Ovary (tissue), 9 donors: ENCODE measurements around the gene FIGNL2. TPM values are rescaled to one million over a fixed set of nuclear protein-coding genes. Genes with fewer than 3 reads are reported as not detected.

ENCODE experiments used
- DNase-seq, 5 donors: peaks; one replicate each; pipeline ENCODE4 v3.0.0-alpha.2; 2019 to 2020
- H3K27ac ChIP-seq, 2 donors: fragments of 200-600 bp; one replicate each; pipeline versions ENCODE4 v1.5.1 to v1.8.0; 2019 to 2022
- H3K27me3 ChIP-seq: fragments of 200-600 bp; one replicate; pipeline ENCODE4 v1.8.0; 2022
- H3K36me3 ChIP-seq: fragments of 200-600 bp; sonication (generic); one replicate; pipeline ENCODE4 v1.5.1; 2019
- H3K4me1 ChIP-seq: one replicate; pipeline ENCODE4 v1.8.1; 2013; ENCODE audit warnings: mild to moderate bottlenecking, moderate library complexity; ENCODE audit not compliant: insufficient read depth
- H3K4me3 ChIP-seq: fragments of 200-600 bp; sonication (generic); one replicate; pipeline ENCODE4 v1.5.1; 2017
- H3K9me3 ChIP-seq, 2 donors: fragments of 200-600 bp in 1 of 2; sonication (generic) in 1 of 2; one replicate each; pipeline versions ENCODE4 v1.5.1 to v1.8.1; 2013 to 2019; ENCODE audit warnings: mild to moderate bottlenecking in 1 of 2, moderate library complexity in 1 of 2
- CTCF ChIP-seq, 3 donors: fragments of 450-650 bp in 2 of 3; fragments of 200-600 bp in 1 of 3; IDR thresholded peaks; one replicate each; pipeline versions ENCODE4 v1.5.1 to v1.8.0; 2016 to 2022; ENCODE audit warnings: antibody characterized with exemption in 3 of 3, mild to moderate bottlenecking in 1 of 3
- EP300 ChIP-seq: sonication (generic); formaldehyde crosslinking; IDR thresholded peaks from one replicate; pipeline ENCODE4 v1.6.1; 2017; ENCODE audit warnings: antibody characterized with exemption
- POLR2A ChIP-seq: fragments of 450-650 bp; IDR thresholded peaks from one replicate; pipeline ENCODE4 v1.6.1; 2017; ENCODE audit warnings: antibody characterized with exemption, mild to moderate bottlenecking, moderate library complexity
- WGBS, 3 donors: extraction: QIAGEN DNeasy Blood & Tissue Kit in 1 of 3; methylation state at CpG; one replicate each; pipeline versions ENCODE4 v1.1.5 to v1.1.7; 2013 to 2017; 5-methylcytosine and 5-hydroxymethylcytosine counted together
- intact Hi-C, 4 donors: fragments of 100-400 bp; cut with DNase I; formaldehyde crosslinking; loops; one replicate each; pipeline versions ENCODE4 v1.11.0 to v1.15.1; 2022 to 2023
- polyA plus RNA-seq, 2 donors: library from polyadenylated mRNA; stranded (reverse); fragments of 200-250 nt in 1 of 2; fragments of 350-450 nt in 1 of 2; fragmentation: Illumina TruSeq in 1 of 2; extraction: RNeasy Lipid Tissue Mini Kit (QIAGEN cat#74804) in 1 of 2; gene quantifications; one replicate each; pipeline ENCODE4 v1.2.3, GENCODE V29; 2013 to 2014
- total RNA-seq, 7 donors: library from RNA; depleted of rRNA in 2 of 7; stranded (reverse); fragments of >200 nt in 2 of 7; fragmentation: NEBNext Ultra II Directional in 3 of 7; extraction: Animal tissue kit (Norgen Biotek cat#: 25700) in 3 of 7; gene quantifications; one replicate each; pipeline versions ENCODE4 v1.1.0 to v1.2.4, GENCODE V29; 2016 to 2023
- donor health status: DM: no; HTN: no; CAD: no; lungs with moderate emphysema.
- donor health status: DM: no; HTN: no; CAD: no.
- donor health status: Bipolar disorder and iron deficiency.
- donor health status: DM: yes; HTN: yes; CAD: no.
- donor health status: DM: no; HTN: no; CAD: no.
- donor health status: DM: yes; HTN: yes; CAD: no.

Gene FIGNL2
- total and polyA plus RNA-seq, 9 donors: 0.11 to 0.50 (median 0.22) TPM

- no peak for DNase-seq
- Histone ChIP-seq H3K4me1 (no peaks in the 10 kb centered on the region), H3K27me3 (no peaks in the 10 kb centered on the region), H3K36me3 (no peaks in the 10 kb centered on the region), H3K4me3 (no peak overlapping the region), H3K9me3 (no peaks in the 10 kb centered on the region), H3K27ac (no peak overlapping the region)
- intact Hi-C loops: no loop called here
- WGBS, 3 donors: 57 to 74% (median 64%) methylated on average over 3 of the region's 3 CpGs
- TF ChIP-seq POLR2A (no peak), EP300 (no peak), CTCF (IDR thresholded peaks at IDR 0.05) (no peak)
These were observed 30.6 kb upstream of the FIGNL2 start for GRCh38 chr12:51879102-51879501.

DNA sequence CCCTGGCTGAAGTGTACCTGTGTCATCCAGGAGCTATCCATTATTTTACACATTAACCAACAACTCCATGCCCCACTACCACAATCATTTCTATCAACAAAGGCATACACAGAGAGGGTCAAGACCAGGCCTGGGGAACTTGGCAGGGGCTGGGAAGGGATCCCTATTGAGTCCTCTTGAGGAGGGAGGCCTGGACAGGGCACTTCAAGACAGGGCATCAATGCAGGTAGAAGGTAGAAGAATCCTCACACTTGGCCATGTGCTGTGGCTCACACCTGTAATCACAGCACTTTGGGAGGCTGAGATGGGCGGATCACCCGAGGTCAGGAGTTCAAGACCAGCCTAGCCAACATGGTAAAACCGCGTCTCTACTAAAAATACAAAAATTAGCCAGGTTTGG lies 26.0 kb upstream of the FIGNL2 start:
- no peaks in the 10 kb centered on the region for H3K4me1 ChIP-seq
- intact Hi-C loops: no loop called here
- no peaks in the 10 kb centered on the region for H3K36me3 ChIP-seq
- WGBS, 3 donors: 80 to 94% (median 91%) methylated on average over 4 of the region's 4 CpGs
- TF ChIP-seq CTCF (IDR thresholded peaks at IDR 0.05) (no peak), POLR2A (no peak), EP300 (no peak)
- DNase-seq: no peak
- no peaks in the 10 kb centered on the region for H3K9me3 ChIP-seq
- no peak overlapping the region for H3K4me3 ChIP-seq
- no peak overlapping the region for H3K27ac ChIP-seq
- no peaks in the 10 kb centered on the region for H3K27me3 ChIP-seq

- Histone ChIP-seq H3K4me1 (peaks cover under 1% of the 10 kb centered on the region), H3K4me3 (no peak overlapping the region), H3K27me3 (no peaks in the 10 kb centered on the region), H3K9me3 (no peaks in the 10 kb centered on the region), H3K36me3 (no peaks in the 10 kb centered on the region), H3K27ac (no peak overlapping the region)
- intact Hi-C loops: no loop called here
- TF ChIP-seq POLR2A (no peak), EP300 (no peak), CTCF (IDR thresholded peaks at IDR 0.05) (no peak)
- 75 to 82% (median 77%) methylated on average over 8 of the region's 8 CpGs for WGBS, 3 donors
- DNase-seq: no peak
These were observed 25.5 kb upstream of the FIGNL2 start for GRCh38 chr12:51874000-51874399.

- no peaks in the 10 kb centered on the region for H3K27me3 ChIP-seq
- WGBS, 3 donors: 64 to 82% (median 76%) methylated on average over 8 of the region's 8 CpGs
- no peak for TF ChIP-seq POLR2A
- TF ChIP-seq EP300: no peak
- TF ChIP-seq CTCF (IDR thresholded peaks at IDR 0.05): no peak
- H3K4me1 ChIP-seq: peaks cover 3% of the 10 kb centered on the region
- H3K9me3 ChIP-seq: no peaks in the 10 kb centered on the region
- H3K4me3 ChIP-seq: no peak overlapping the region
- no peak for DNase-seq
- no peaks in the 10 kb centered on the region for H3K36me3 ChIP-seq
- no peak overlapping the region for H3K27ac ChIP-seq
- intact Hi-C loops: no loop called here
These were observed 24.9 kb upstream of the FIGNL2 start for GRCh38 chr12:51873251-51873994.
